Subcutaneous preadipocyte (primary cell): ENCODE data around the gene FBLL1. TPM values are rescaled to one million over a fixed set of nuclear protein-coding genes. Genes with fewer than 3 reads are reported as not detected.

Experiments used
- small RNA-seq: library from RNA; depleted of rRNA; stranded (forward); fragments of <200 nt; gene quantifications from one replicate; pipeline ENCODE3, GENCODE V24; 2012
- total RNA-seq: library from RNA; depleted of rRNA; stranded (reverse); fragments of >200 nt; gene quantifications from 2 replicates; pipeline ENCODE4 v1.2.3, GENCODE V29; 2012

The FBLL1 gene
- under 0.01 TPM in 2 replicates for total RNA-seq

GRCh38 chr5:168528521-168529373, at the start of gene FBLL1:
FBLL1 (plus strand) TSS chr5:168529305; CDS start chr5:168529505, 200 bp downstream.

GRCh38 chr5:168486136-168486879, 42.8 kb upstream of the FBLL1 start, which contains the start of gene RARS1:
RARS1 (plus strand) TSS chr5:168486471; CDS start chr5:168486499, 28 bp downstream.

GRCh38 chr5:168578538-168579487, 49.7 kb downstream of the FBLL1 start, which contains the start of gene PANK3:
PANK3 (minus strand) TSS chr5:168579368; CDS start chr5:168579283, 85 bp downstream.

Small RNAs within 50 kb of the gene (small RNA-seq; reads per million reads assigned to genes)
- gene MIR103A1, result 27.8 reads per million, percentile 97 among the genes with 10 or more reads in this experiment

Other genes with a start within 250 kb of the FBLL1 start
- 1.1 and 4.9 TPM in 2 replicates for gene WWC1, start 237.7 kb upstream of the FBLL1 start, total RNA-seq
- gene RARS1, start 42.8 kb upstream of the FBLL1 start, total RNA-seq, result 177 and 192 TPM in 2 replicates
- 27.9 and 43.2 TPM in 2 replicates for gene PANK3, start 50.1 kb downstream of the FBLL1 start, total RNA-seq